Measurements from ENCODE around the gene BBS7.

DNA sequence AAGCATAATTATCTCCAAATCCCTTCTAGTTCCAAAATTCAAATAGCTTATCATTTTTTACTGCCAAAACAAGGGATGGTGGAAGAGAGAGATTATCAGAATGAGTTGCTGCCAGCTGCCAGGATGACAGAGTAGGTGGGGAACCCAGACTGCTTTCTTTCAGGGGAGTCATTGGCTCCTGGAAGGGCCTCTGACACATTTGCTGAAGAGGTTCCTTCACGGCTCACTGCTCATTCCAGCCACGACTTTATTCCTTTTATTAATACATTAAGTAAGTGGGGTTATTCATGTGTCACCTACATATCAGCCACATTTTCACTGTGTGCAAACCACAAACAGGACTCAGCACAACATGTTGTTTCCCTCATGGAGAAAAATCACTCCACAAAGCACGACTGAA, 92.6 kb downstream of the BBS7 start:
- TF ChIP-seq, protein P1, sequence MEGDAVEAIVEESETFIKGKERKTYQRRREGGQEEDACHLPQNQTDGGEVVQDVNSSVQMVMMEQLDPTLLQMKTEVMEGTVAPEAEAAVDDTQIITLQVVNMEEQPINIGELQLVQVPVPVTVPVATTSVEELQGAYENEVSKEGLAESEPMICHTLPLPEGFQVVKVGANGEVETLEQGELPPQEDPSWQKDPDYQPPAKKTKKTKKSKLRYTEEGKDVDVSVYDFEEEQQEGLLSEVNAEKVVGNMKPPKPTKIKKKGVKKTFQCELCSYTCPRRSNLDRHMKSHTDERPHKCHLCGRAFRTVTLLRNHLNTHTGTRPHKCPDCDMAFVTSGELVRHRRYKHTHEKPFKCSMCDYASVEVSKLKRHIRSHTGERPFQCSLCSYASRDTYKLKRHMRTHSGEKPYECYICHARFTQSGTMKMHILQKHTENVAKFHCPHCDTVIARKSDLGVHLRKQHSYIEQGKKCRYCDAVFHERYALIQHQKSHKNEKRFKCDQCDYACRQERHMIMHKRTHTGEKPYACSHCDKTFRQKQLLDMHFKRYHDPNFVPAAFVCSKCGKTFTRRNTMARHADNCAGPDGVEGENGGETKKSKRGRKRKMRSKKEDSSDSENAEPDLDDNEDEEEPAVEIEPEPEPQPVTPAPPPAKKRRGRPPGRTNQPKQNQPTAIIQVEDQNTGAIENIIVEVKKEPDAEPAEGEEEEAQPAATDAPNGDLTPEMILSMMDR (conservative IDR thresholded peaks at IDR 0.05 in 1 of 2, IDR thresholded peaks at IDR 0.05 in 1 of 2; ENCODE audit: low read depth in 1 of 2, low read length in 2 of 2): no peak
- TF ChIP-seq EZH2 (IDR thresholded peaks at IDR 0.05; ENCODE audit: low read length, missing control alignments): no peak
